Trophoblast cell (in vitro differentiated cells and primary cell): ENCODE measurements around the gene NDST4.

Experiments used
- DNase-seq, 2 donors: peaks; one replicate each; pipeline ENCODE4 v3.0.0-alpha.2; 2016
- H2AFZ ChIP-seq: 2 replicates; pipeline ENCODE4 v1.6.1; 2013; ENCODE audit warnings: low read length, moderate library complexity, mild to moderate bottlenecking; ENCODE audit not compliant: insufficient read depth, poor library complexity
- H2AK5ac ChIP-seq: 2 replicates; pipeline ENCODE4 v1.6.1; 2013; ENCODE audit warnings: mild to moderate bottlenecking, low read length
- H2BK120ac ChIP-seq: 2 replicates; pipeline ENCODE4 v1.6.1; 2013; ENCODE audit warnings: low read length, mild to moderate bottlenecking, moderate library complexity; ENCODE audit not compliant: insufficient read depth, poor library complexity
- H2BK12ac ChIP-seq: 2 replicates; pipeline ENCODE4 v1.6.1; 2013; ENCODE audit warnings: mild to moderate bottlenecking, low read length, moderate library complexity
- H2BK5ac ChIP-seq: 2 replicates; pipeline ENCODE4 v1.6.1; 2013; ENCODE audit warnings: low read length, low read depth, moderate library complexity, mild to moderate bottlenecking; ENCODE audit not compliant: poor library complexity
- H3K14ac ChIP-seq: 2 replicates; pipeline ENCODE4 v1.6.1; 2013; ENCODE audit warnings: mild to moderate bottlenecking, low read length
- H3K18ac ChIP-seq: 2 replicates; pipeline ENCODE4 v1.6.1; 2013; ENCODE audit warnings: mild to moderate bottlenecking, low read length
- H3K23ac ChIP-seq: 2 replicates; pipeline ENCODE4 v1.6.1; 2013; ENCODE audit warnings: low read length
- H3K27ac ChIP-seq: 2 replicates; pipeline ENCODE4 v1.5.1; 2013; ENCODE audit warnings: low read depth, mild to moderate bottlenecking, inconsistent platforms, low read length, moderate library complexity
- H3K27me3 ChIP-seq: 2 replicates; pipeline ENCODE4 v1.6.1; 2013; ENCODE audit warnings: inconsistent platforms, mild to moderate bottlenecking, low read length, moderate library complexity; ENCODE audit not compliant: insufficient read depth
- H3K36me3 ChIP-seq, 2 experiments: 1 replicate in 1 of 2; 2 replicates in 1 of 2; pipeline ENCODE4 v1.6.1; 2013; ENCODE audit warnings: low read length in 2 of 2, mild to moderate bottlenecking in 2 of 2, moderate library complexity in 1 of 2; ENCODE audit not compliant: insufficient read depth in 2 of 2, control insufficient read depth in 1 of 2
- H3K4ac ChIP-seq: 2 replicates; pipeline ENCODE4 v1.6.1; 2013; ENCODE audit warnings: low read depth, mild to moderate bottlenecking, low read length, moderate library complexity
- H3K4me1 ChIP-seq, 2 experiments: 1 replicate in 1 of 2; 2 replicates in 1 of 2; pipeline ENCODE4 v1.6.1; 2013; ENCODE audit warnings: low read length in 2 of 2, mild to moderate bottlenecking in 2 of 2, moderate library complexity in 1 of 2; ENCODE audit not compliant: insufficient read depth in 2 of 2, control insufficient read depth in 1 of 2
- H3K4me2 ChIP-seq: 2 replicates; pipeline ENCODE4 v1.6.1; 2013; ENCODE audit warnings: inconsistent platforms, mild to moderate bottlenecking, low read length, moderate library complexity
- H3K4me3 ChIP-seq: 2 replicates; pipeline ENCODE4 v1.5.1; 2013; ENCODE audit warnings: mild to moderate bottlenecking, low read depth, low read length, inconsistent platforms
- H3K79me1 ChIP-seq: one replicate; pipeline ENCODE4 v1.6.1; 2013; ENCODE audit warnings: low read length
- H3K79me2 ChIP-seq: 2 replicates; pipeline ENCODE4 v1.6.1; 2013; ENCODE audit warnings: low read length, mild to moderate bottlenecking; ENCODE audit not compliant: control insufficient read depth, insufficient read depth, poor library complexity
- H3K9ac ChIP-seq: 2 replicates; pipeline ENCODE4 v1.6.1; 2013; ENCODE audit warnings: mild to moderate bottlenecking, low read length
- H3K9me3 ChIP-seq: 2 replicates; pipeline ENCODE4 v1.6.1; 2013; ENCODE audit warnings: low read depth, mild to moderate bottlenecking, control low read depth, inconsistent platforms, low read length; ENCODE audit not compliant: insufficient read depth
- H4K12ac ChIP-seq: 2 replicates; pipeline ENCODE4 v1.6.1; 2013; ENCODE audit warnings: low read depth, mild to moderate bottlenecking, low read length, moderate library complexity
- H4K8ac ChIP-seq: 2 replicates; pipeline ENCODE4 v1.6.1; 2013; ENCODE audit warnings: low read depth, mild to moderate bottlenecking, low read length, moderate library complexity
- H4K91ac ChIP-seq: one replicate; pipeline ENCODE4 v1.6.1; 2013; ENCODE audit warnings: low read depth, mild to moderate bottlenecking, low read length, moderate library complexity
- WGBS: extraction: QIAGEN DNeasy Blood & Tissue Kit; methylation state at CpG from one replicate; pipeline ENCODE4 v1.1.7; 2013; ENCODE audit warnings: missing lambda C conversion rate; ENCODE audit not compliant: insufficient read length, insufficient coverage; ENCODE audit errors: extremely low coverage; 5-methylcytosine and 5-hydroxymethylcytosine counted together

NDST4 gene

DNA sequence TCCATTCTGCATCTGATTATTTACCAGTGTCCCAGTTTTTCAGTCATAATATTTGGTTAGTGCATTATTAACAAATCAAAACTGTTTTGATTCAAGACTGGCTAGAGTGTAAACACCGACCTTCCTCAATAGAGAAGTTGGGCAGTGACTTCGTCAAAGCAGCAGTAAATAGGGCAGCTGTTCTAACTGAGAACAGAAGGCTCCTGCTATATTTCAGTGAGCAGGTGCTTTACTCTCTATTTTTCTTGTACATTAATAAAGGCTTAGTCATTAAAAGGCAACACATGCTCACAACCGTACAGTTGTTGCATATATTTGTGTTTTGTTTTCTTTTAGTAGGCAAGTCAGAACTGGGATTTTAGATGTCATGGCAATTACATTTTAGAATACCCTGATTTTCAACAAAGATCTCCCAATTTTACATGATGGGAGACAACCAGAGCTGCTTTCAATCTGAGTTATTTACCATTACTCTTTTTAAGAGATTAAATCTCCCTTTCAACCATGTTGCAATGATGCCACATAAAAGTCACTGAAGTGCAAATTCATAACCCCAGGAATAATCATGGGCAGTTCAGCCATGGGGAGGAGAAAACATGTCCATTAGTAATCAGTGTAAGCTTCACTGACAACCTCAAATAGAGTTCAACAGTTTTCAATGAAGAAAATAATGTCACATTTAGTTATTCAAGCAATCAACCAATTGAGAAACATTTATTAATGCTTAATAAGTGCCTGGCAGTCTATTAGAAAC is 233.3 kb downstream of the NDST4 start:
- H3K4ac ChIP-seq, result no peak overlapping the region
- no CpG with 5 or more reads among the region's 3 CpGs for WGBS
- no peaks in the 10 kb centered on the region for H3K36me3 ChIP-seq
- H3K79me1 ChIP-seq, result no peaks in the 10 kb centered on the region
- H2BK5ac ChIP-seq, result no peak overlapping the region
- H3K14ac ChIP-seq, result no peak overlapping the region
- H4K8ac ChIP-seq, result no peak overlapping the region
- no peaks in the 10 kb centered on the region for H3K9me3 ChIP-seq
- H4K12ac ChIP-seq, result no peak overlapping the region
- no peak overlapping the region for H4K91ac ChIP-seq
- no peak overlapping the region for H2AFZ ChIP-seq
- H3K27me3 ChIP-seq, result no peaks in the 10 kb centered on the region
- H3K79me2 ChIP-seq, result no peaks in the 10 kb centered on the region
- H3K23ac ChIP-seq, result no peak overlapping the region
- no peak overlapping the region for H2BK120ac ChIP-seq
- no peak overlapping the region for H3K4me2 ChIP-seq
- DNase-seq, result no peak
- no peak overlapping the region for H3K9ac ChIP-seq
- no peak overlapping the region for H3K27ac ChIP-seq
- no peak overlapping the region for H2BK12ac ChIP-seq
- H3K4me3 ChIP-seq, result no peak overlapping the region
- H2AK5ac ChIP-seq, result no peak overlapping the region
- no peak overlapping the region for H3K18ac ChIP-seq
- H3K4me1 ChIP-seq, result no peaks in the 10 kb centered on the region

DNA sequence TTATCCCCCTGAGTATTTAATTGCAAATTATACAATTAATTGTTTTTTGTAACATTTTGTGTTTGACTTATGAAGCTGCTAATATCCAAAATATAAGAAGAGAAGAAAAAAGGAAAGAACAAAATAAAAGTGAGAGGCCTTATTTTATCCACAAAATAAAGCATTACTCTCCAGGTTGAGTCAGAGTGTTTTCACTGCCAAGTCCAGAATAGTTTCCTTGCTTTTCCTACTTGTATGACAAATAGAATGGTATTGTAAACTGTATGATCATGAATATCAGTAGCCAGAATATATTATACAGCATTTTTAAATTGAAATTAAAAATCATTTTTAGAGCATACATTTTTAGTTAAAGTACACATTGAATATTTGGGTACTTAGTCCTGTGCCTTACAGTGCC is 237.8 kb downstream of the NDST4 start:
- Histone ChIP-seq H3K4me2 (no peak overlapping the region), H4K8ac (no peak overlapping the region), H3K27ac (no peak overlapping the region), H2BK120ac (no peak overlapping the region), H2BK12ac (no peak overlapping the region), H3K4ac (no peak overlapping the region), H3K79me1 (no peaks in the 10 kb centered on the region), H3K4me1 (no peaks in the 10 kb centered on the region), H3K27me3 (no peaks in the 10 kb centered on the region), H3K79me2 (no peaks in the 10 kb centered on the region), H3K36me3 (no peaks in the 10 kb centered on the region), H2AK5ac (no peak overlapping the region), H3K9ac (no peak overlapping the region), H3K14ac (no peak overlapping the region), H3K4me3 (no peak overlapping the region), H2AFZ (no peak overlapping the region), H4K12ac (no peak overlapping the region), H2BK5ac (no peak overlapping the region), H4K91ac (no peak overlapping the region), H3K23ac (no peak overlapping the region), H3K18ac (no peak overlapping the region), H3K9me3 (no peaks in the 10 kb centered on the region)
- no peak for DNase-seq

DNA sequence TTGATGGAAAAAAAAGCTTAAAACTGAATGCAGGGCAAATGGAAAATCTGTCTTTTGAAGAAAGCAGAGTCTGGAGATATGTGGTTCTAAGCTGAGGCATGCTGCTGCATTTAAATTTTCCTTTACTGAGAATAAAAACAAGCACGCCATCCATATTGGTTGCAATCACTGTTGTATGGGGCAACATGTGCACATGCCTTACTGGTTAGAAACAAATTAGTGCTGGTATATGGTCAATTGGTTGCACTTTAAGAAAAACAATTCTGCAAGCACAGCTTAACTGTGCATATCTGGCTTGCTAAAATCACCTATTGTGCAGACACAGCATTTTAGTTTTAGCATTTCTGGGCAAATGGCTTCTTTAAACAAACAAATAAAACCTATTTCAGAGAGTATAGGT is 239.1 kb downstream of the NDST4 start:
- H2AFZ ChIP-seq, result no peak overlapping the region
- no peak overlapping the region for H3K27ac ChIP-seq
- no peak overlapping the region for H3K4me3 ChIP-seq
- H3K9ac ChIP-seq, result no peak overlapping the region
- no peaks in the 10 kb centered on the region for H3K79me1 ChIP-seq
- H2BK5ac ChIP-seq, result no peak overlapping the region
- H3K23ac ChIP-seq, result no peak overlapping the region
- no peaks in the 10 kb centered on the region for H3K27me3 ChIP-seq
- no peak overlapping the region for H3K18ac ChIP-seq
- no peak for DNase-seq
- whole genome bisulfite sequencing, result no CpG with 5 or more reads among the region's 1 CpG
- no peak overlapping the region for H3K4ac ChIP-seq
- no peak overlapping the region for H2BK12ac ChIP-seq
- no peaks in the 10 kb centered on the region for H3K9me3 ChIP-seq
- H3K79me2 ChIP-seq, result no peaks in the 10 kb centered on the region
- no peaks in the 10 kb centered on the region for H3K36me3 ChIP-seq
- H2AK5ac ChIP-seq, result no peak overlapping the region
- H4K8ac ChIP-seq, result no peak overlapping the region
- H3K14ac ChIP-seq, result no peak overlapping the region
- H4K91ac ChIP-seq, result no peak overlapping the region
- no peak overlapping the region for H4K12ac ChIP-seq
- no peak overlapping the region for H2BK120ac ChIP-seq
- H3K4me1 ChIP-seq, result no peaks in the 10 kb centered on the region
- no peak overlapping the region for H3K4me2 ChIP-seq

DNA sequence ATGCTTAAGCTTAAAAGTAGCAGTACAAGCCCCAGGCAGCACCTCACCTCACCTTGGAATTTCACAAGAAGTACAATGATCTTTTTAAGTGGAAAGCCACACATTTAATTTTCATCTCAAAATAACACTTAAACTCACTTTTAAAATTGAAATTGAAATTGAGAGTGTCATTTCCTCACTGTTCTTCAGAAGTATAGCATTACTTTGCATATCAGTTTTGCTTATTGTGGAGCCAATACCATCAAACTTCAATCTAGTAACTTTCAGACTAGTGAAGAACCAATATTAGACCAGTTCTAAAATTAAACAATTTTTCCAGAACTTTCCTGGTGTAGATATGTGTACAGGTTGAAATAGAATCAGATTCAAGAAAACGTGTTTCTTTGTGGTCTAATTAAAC is 242.4 kb downstream of the NDST4 start:
- no peak overlapping the region for H4K8ac ChIP-seq
- H3K4ac ChIP-seq, result no peak overlapping the region
- no peak overlapping the region for H2AK5ac ChIP-seq
- no peaks in the 10 kb centered on the region for H3K9me3 ChIP-seq
- no peak overlapping the region for H3K14ac ChIP-seq
- no peaks in the 10 kb centered on the region for H3K4me1 ChIP-seq
- no peaks in the 10 kb centered on the region for H3K36me3 ChIP-seq
- no peak for DNase-seq
- H3K4me3 ChIP-seq, result no peak overlapping the region
- no peaks in the 10 kb centered on the region for H3K79me1 ChIP-seq
- no peak overlapping the region for H4K91ac ChIP-seq
- no CpG with 5 or more reads among the region's 1 CpG for WGBS
- H2BK120ac ChIP-seq, result no peak overlapping the region
- no peak overlapping the region for H3K9ac ChIP-seq
- H3K27ac ChIP-seq, result no peak overlapping the region
- H2AFZ ChIP-seq, result no peak overlapping the region
- H3K23ac ChIP-seq, result no peak overlapping the region
- no peak overlapping the region for H3K18ac ChIP-seq
- H4K12ac ChIP-seq, result no peak overlapping the region
- H2BK12ac ChIP-seq, result no peak overlapping the region
- H2BK5ac ChIP-seq, result no peak overlapping the region
- H3K4me2 ChIP-seq, result no peak overlapping the region
- H3K79me2 ChIP-seq, result no peaks in the 10 kb centered on the region
- no peaks in the 10 kb centered on the region for H3K27me3 ChIP-seq
